Vagina (tissue), 2 donors: ENCODE measurements around the gene ATP1A3.

ENCODE experiments used
- POLR2A ChIP-seq, 2 donors: fragments of 450-650 bp; IDR thresholded peaks; one replicate each; pipeline ENCODE4 v1.6.1; 2017; ENCODE audit warnings: antibody characterized with exemption in 2 of 2, mild to moderate bottlenecking in 2 of 2, moderate library complexity in 2 of 2
- POLR2AphosphoS5 ChIP-seq, 2 donors: sonication (generic); formaldehyde crosslinking; IDR thresholded peaks; one replicate each; pipeline ENCODE4 v1.9.0; 2017; ENCODE audit warnings: antibody characterized with exemption in 2 of 2, mild to moderate bottlenecking in 2 of 2, low read depth in 1 of 2; ENCODE audit not compliant: insufficient read depth in 1 of 2
- TF ChIP-seq, protein P1 (sequence below), 3 experiments: fragments of 450-650 bp in 2 of 3; fragments of 200-600 bp in 1 of 3; sonication (generic) in 1 of 3; IDR thresholded peaks; one replicate each; pipeline ENCODE4 v1.5.1; 2017 to 2019; ENCODE audit warnings: antibody characterized with exemption in 3 of 3, mild to moderate bottlenecking in 2 of 3, moderate library complexity in 2 of 3

DNA sequence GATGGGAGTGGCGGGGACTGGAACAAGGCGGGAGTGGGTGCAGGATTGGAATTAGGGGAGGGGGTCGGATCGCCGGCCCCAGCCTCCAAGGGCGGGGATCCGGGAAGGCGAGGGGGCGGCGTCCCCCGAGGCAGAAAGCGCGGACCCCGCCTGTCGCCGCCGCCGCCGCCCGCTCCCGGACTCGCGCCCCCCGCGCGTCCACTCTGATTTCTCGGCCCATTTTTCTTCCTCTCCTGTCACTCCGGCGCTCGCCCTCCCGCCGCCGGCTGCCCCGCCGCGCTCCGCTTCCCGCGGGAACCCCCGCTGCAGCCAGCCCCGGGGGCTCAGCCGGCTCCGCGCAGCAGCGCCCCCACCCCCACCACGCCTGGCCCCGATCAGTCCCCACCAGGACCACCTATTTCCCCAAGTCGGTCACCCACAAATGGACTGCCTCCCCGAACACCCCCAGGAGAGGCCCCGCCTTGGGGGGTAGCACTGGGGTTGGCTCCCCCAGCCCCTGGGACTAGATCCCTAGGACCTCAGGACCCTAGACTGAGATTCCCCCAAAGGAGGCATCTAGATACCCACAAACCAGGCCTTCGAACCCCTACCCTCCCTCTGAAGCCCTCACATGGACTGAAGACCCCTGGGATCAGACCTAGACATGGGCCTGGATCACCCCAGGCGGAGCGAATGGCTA lies 53.2 kb downstream of the ATP1A3 start:
- TF ChIP-seq, protein P1, sequence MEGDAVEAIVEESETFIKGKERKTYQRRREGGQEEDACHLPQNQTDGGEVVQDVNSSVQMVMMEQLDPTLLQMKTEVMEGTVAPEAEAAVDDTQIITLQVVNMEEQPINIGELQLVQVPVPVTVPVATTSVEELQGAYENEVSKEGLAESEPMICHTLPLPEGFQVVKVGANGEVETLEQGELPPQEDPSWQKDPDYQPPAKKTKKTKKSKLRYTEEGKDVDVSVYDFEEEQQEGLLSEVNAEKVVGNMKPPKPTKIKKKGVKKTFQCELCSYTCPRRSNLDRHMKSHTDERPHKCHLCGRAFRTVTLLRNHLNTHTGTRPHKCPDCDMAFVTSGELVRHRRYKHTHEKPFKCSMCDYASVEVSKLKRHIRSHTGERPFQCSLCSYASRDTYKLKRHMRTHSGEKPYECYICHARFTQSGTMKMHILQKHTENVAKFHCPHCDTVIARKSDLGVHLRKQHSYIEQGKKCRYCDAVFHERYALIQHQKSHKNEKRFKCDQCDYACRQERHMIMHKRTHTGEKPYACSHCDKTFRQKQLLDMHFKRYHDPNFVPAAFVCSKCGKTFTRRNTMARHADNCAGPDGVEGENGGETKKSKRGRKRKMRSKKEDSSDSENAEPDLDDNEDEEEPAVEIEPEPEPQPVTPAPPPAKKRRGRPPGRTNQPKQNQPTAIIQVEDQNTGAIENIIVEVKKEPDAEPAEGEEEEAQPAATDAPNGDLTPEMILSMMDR (IDR thresholded peaks at IDR 0.05): no peak
- TF ChIP-seq POLR2A (IDR thresholded peaks at IDR 0.05) (no peak), POLR2AphosphoS5 (IDR thresholded peaks at IDR 0.05; ENCODE audit: insufficient read depth in 1 of 2, low read depth in 1 of 2) (no peak)
